Measurements from ENCODE around the gene PTPN4.

DNA sequence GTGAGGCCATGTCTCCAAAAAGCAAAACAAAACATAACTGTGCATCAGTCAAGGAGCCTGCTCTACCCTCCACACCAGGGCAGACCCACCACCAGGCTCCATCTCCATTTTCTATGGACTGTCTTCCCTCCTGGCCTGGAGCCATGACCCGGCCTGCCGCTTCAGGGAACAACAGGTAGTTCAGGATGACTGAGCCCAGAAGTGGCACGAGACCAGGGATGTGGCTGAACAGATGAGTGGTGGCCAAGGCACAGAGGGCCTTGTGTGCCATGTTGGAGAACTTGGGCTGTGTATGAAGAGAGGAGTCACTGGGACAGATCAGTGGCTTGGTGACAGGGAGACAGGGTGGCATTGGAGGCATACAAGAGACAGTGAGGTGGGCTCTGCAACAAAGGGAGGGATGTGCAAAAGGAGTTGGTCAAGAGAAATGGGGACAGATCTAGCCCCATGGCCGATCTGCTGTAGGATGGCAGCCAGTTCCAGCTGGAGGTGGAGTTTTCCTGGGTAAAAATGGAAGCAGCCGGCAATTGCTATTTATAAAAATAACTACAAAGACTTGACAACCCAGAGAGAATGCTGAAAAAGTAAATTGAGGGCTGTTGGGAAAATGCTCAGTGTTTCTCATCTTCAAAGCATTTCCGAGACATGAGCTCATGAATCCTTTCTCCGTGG is 45.8 kb upstream of the PTPN4 start:
- TF ChIP-seq, protein P1, sequence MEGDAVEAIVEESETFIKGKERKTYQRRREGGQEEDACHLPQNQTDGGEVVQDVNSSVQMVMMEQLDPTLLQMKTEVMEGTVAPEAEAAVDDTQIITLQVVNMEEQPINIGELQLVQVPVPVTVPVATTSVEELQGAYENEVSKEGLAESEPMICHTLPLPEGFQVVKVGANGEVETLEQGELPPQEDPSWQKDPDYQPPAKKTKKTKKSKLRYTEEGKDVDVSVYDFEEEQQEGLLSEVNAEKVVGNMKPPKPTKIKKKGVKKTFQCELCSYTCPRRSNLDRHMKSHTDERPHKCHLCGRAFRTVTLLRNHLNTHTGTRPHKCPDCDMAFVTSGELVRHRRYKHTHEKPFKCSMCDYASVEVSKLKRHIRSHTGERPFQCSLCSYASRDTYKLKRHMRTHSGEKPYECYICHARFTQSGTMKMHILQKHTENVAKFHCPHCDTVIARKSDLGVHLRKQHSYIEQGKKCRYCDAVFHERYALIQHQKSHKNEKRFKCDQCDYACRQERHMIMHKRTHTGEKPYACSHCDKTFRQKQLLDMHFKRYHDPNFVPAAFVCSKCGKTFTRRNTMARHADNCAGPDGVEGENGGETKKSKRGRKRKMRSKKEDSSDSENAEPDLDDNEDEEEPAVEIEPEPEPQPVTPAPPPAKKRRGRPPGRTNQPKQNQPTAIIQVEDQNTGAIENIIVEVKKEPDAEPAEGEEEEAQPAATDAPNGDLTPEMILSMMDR (IDR thresholded peaks at IDR 0.05 in 2 of 3, conservative IDR thresholded peaks at IDR 0.05 in 1 of 3; ENCODE audit: insufficient read depth in 2 of 3, low read depth in 1 of 3, low read length in 3 of 3): no peak
- TF ChIP-seq FOXK1 (CRISPR knock-in tag; IDR thresholded peaks at IDR 0.05; ENCODE audit: borderline replicate concordance) (no peak), COPS2 (conservative IDR thresholded peaks at IDR 0.05) (no peak), JUN (IDR thresholded peaks at IDR 0.05; ENCODE audit: borderline replicate concordance, low read depth, low read length) (no peak), JUN (CRISPR knock-in tag; IDR thresholded peaks at IDR 0.05; ENCODE audit: borderline replicate concordance) (no peak), JUND (IDR thresholded peaks at IDR 0.05; ENCODE audit: borderline replicate concordance, low read depth, low read length) (no peak), JUND (tag; IDR thresholded peaks at IDR 0.05; ENCODE audit: borderline replicate concordance, low read depth, low read length) (no peak), KDM5B (IDR thresholded peaks at IDR 0.05; ENCODE audit: insufficient replicate concordance, low read depth, low read length) (no peak), ZNF76 (CRISPR knock-in tag; IDR thresholded peaks at IDR 0.05; ENCODE audit: borderline replicate concordance) (no peak), ZNF274 (IDR thresholded peaks at IDR 0.05; ENCODE audit: borderline replicate concordance, low read depth, low read length) (no peak), POLR2A (conservative IDR thresholded peaks at IDR 0.05) (no peak), ZNF707 (CRISPR knock-in tag; conservative IDR thresholded peaks at IDR 0.05) (no peak), MYBL2 (IDR thresholded peaks at IDR 0.05; ENCODE audit: low read depth) (no peak), MYBL2 (CRISPR knock-in tag; IDR thresholded peaks at IDR 0.05; ENCODE audit: borderline replicate concordance) (no peak)
- TF ChIP-seq, protein P2, sequence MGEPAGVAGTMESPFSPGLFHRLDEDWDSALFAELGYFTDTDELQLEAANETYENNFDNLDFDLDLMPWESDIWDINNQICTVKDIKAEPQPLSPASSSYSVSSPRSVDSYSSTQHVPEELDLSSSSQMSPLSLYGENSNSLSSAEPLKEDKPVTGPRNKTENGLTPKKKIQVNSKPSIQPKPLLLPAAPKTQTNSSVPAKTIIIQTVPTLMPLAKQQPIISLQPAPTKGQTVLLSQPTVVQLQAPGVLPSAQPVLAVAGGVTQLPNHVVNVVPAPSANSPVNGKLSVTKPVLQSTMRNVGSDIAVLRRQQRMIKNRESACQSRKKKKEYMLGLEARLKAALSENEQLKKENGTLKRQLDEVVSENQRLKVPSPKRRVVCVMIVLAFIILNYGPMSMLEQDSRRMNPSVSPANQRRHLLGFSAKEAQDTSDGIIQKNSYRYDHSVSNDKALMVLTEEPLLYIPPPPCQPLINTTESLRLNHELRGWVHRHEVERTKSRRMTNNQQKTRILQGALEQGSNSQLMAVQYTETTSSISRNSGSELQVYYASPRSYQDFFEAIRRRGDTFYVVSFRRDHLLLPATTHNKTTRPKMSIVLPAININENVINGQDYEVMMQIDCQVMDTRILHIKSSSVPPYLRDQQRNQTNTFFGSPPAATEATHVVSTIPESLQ (CRISPR knock-in tag; IDR thresholded peaks at IDR 0.05): no peak
- TF ChIP-seq, protein P3, sequence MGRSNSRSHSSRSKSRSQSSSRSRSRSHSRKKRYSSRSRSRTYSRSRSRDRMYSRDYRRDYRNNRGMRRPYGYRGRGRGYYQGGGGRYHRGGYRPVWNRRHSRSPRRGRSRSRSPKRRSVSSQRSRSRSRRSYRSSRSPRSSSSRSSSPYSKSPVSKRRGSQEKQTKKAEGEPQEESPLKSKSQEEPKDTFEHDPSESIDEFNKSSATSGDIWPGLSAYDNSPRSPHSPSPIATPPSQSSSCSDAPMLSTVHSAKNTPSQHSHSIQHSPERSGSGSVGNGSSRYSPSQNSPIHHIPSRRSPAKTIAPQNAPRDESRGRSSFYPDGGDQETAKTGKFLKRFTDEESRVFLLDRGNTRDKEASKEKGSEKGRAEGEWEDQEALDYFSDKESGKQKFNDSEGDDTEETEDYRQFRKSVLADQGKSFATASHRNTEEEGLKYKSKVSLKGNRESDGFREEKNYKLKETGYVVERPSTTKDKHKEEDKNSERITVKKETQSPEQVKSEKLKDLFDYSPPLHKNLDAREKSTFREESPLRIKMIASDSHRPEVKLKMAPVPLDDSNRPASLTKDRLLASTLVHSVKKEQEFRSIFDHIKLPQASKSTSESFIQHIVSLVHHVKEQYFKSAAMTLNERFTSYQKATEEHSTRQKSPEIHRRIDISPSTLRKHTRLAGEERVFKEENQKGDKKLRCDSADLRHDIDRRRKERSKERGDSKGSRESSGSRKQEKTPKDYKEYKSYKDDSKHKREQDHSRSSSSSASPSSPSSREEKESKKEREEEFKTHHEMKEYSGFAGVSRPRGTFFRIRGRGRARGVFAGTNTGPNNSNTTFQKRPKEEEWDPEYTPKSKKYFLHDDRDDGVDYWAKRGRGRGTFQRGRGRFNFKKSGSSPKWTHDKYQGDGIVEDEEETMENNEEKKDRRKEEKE (IDR thresholded peaks at IDR 0.05; ENCODE audit: borderline replicate concordance in 1 of 2, control insufficient read depth in 1 of 2, low read depth in 2 of 2, low read length in 1 of 2): no peak

Measured in K562 (cell line).